K562 (cell line): Measurements from ENCODE around the gene TNFSF4. TPM values are rescaled to one million over a fixed set of nuclear protein-coding genes. Genes with fewer than 3 reads are reported as not detected.

Experiments
- ATAC-seq: fragments of 200-7000 bp; cut with Tn5 transposase; 3 replicates; pipeline ENCODE4 v1.9.1; 2020; ENCODE audit warnings: moderate library complexity
- BruUV-seq: library from RNA; stranded (reverse); fragments of 400-500 nt; replicated peaks from 2 replicates; lab custom pipeline; 2021; lab: Mats Ljungman, UMichigan
- CTCF ChIA-PET: fragments of 300-600 bp; formaldehyde crosslinking; extraction: SDS; loops from one replicate; lab custom pipeline; 2021; ENCODE audit warnings: low intra/inter-chr PET ratio; lab: Yijun Ruan, JAX
- POLR2A ChIA-PET: fragments of 300-600, 350-650 bp; sonication (Branson Sonifier 250); formaldehyde crosslinking; extraction: SDS; loops from one replicate; lab custom pipeline; 2021; ENCODE audit warnings: antibody characterized with exemption, inconsistent platforms; lab: Yijun Ruan, JAX
- DNase-seq, 4 experiments: peaks; one replicate each; pipeline versions ENCODE4 v3.0.0 to v3.0.0-alpha.2; 2011 to 2018; ENCODE audit warnings: low spot score in 3 of 4, mixed read lengths in 3 of 4; ENCODE audit errors: extremely low read depth in 1 of 4
- FAIRE-seq: peaks from 2 replicates; lab custom pipeline; 2011; peaks lifted over from hg19 to GRCh38; lab: Jason Lieb, UNC
- H2AFZ ChIP-seq: 2 replicates; pipeline ENCODE4 v1.6.0; 2011; ENCODE audit warnings: low read depth, low read length, control low read depth, inconsistent platforms
- H3K27ac ChIP-seq: fragments of 200-600 bp; 3 replicates; pipeline ENCODE4 v1.8.0; 2011; ENCODE audit warnings: low read depth, mild to moderate bottlenecking, control low read depth, inconsistent platforms, low read length, moderate library complexity, mixed read lengths; ENCODE audit errors: extremely low read depth
- H3K27me3 ChIP-seq, 2 experiments: fragments of 300-600 bp in 1 of 2; 2 replicates in 1 of 2; 3 replicates in 1 of 2; pipeline versions ENCODE4 v1.6.0 to v1.8.0; 2011; ENCODE audit warnings: inconsistent platforms in 2 of 2, low read length in 2 of 2, mild to moderate bottlenecking in 1 of 2, mixed read lengths in 1 of 2, moderate library complexity in 1 of 2; ENCODE audit not compliant: control insufficient read depth in 2 of 2, insufficient read depth in 2 of 2
- H3K36me3 ChIP-seq: fragments of 300-600 bp; 3 replicates; pipeline ENCODE4 v1.8.0; 2011; ENCODE audit warnings: mild to moderate bottlenecking, low read length, inconsistent platforms; ENCODE audit not compliant: control insufficient read depth, insufficient read depth
- H3K4me1 ChIP-seq, 2 experiments: fragments of 200-600 bp in 1 of 2; replicated peaks in 1 of 2; 2 replicates in 1 of 2; 3 replicates in 1 of 2; pipeline versions ENCODE4 v1.5.1 to v1.8.0; 2011; ENCODE audit warnings: inconsistent platforms in 2 of 2, low read length in 2 of 2, mild to moderate bottlenecking in 1 of 2, mixed read lengths in 1 of 2, moderate library complexity in 1 of 2; ENCODE audit not compliant: control insufficient read depth in 2 of 2, insufficient read depth in 2 of 2
- H3K4me2 ChIP-seq: 2 replicates; pipeline ENCODE4 v1.6.1; 2011; ENCODE audit warnings: low read length, control low read depth, inconsistent platforms, mixed read lengths; ENCODE audit not compliant: insufficient read depth
- H3K4me3 ChIP-seq: fragments of 200-600 bp; sonication (generic), shearing (Covaris generic); 2 replicates; pipeline ENCODE4 v1.5.1; 2016; ENCODE audit warnings: control low read depth, inconsistent platforms
- H3K79me2 ChIP-seq: fragments of 200-600 bp; 3 replicates; pipeline ENCODE4 v1.8.0; 2011; ENCODE audit warnings: low read length, inconsistent platforms; ENCODE audit not compliant: control insufficient read depth, insufficient read depth
- H3K9ac ChIP-seq, 2 experiments: 2 replicates each; pipeline versions ENCODE4 v1.6.0 to v1.6.1; 2011; ENCODE audit warnings: low read depth in 2 of 2, low read length in 2 of 2, control low read depth in 1 of 2, inconsistent platforms in 1 of 2, mild to moderate bottlenecking in 1 of 2, mixed read lengths in 1 of 2; ENCODE audit not compliant: insufficient read depth in 1 of 2
- H3K9me1 ChIP-seq: one replicate; pipeline ENCODE4 v1.6.0; 2011; ENCODE audit warnings: inconsistent platforms, mild to moderate bottlenecking, low read length, moderate library complexity; ENCODE audit not compliant: control insufficient read depth, insufficient read depth
- H3K9me3 ChIP-seq: replicated peaks from 2 replicates; pipeline ENCODE4 v1.5.1; 2011; ENCODE audit warnings: low read depth, low read length, inconsistent platforms; ENCODE audit not compliant: control insufficient read depth, insufficient read depth
- H4K20me1 ChIP-seq: replicated peaks from 2 replicates; pipeline ENCODE4 v1.6.1; 2011; ENCODE audit warnings: low read length, inconsistent platforms, mixed read lengths; ENCODE audit not compliant: control insufficient read depth, insufficient read depth
- ARID3A ChIP-seq: IDR thresholded peaks from 2 replicates; pipeline ENCODE4 v1.6.1; 2012; ENCODE audit warnings: low read depth, low read length, improper control_type of control experiment, borderline replicate concordance
- ARID3B ChIP-seq: fragments of 250-450 bp; sonication (Bioruptor Pico); IDR thresholded peaks from 2 replicates; pipeline ENCODE4 v1.4.0; 2020; ENCODE audit warnings: borderline replicate concordance
- DEAF1 ChIP-seq: fragments of 450-650 bp; formaldehyde crosslinking; IDR thresholded peaks from 2 replicates; pipeline ENCODE4 v1.4.0; 2020; ENCODE audit warnings: mild to moderate bottlenecking, moderate library complexity
- KHSRP ChIP-seq: fragments of 450-650 bp; IDR thresholded peaks from 2 replicates; pipeline ENCODE4 v1.6.1; 2017
- ZNF217 ChIP-seq: sonication (generic); formaldehyde crosslinking; IDR thresholded peaks from 2 replicates; pipeline ENCODE4 v1.8.0; 2022; ENCODE audit warnings: mild to moderate bottlenecking, missing genetic modification reagents
- WGBS: fragments of 100-300 bp; shearing (Covaris generic); methylation state at CpG from one replicate; pipeline ENCODE4 v1.1.6; 2016; ENCODE audit warnings: low coverage, mixed read lengths; ENCODE audit not compliant: insufficient coverage; ENCODE audit errors: missing lambda C conversion rate; 5-methylcytosine and 5-hydroxymethylcytosine counted together
- in situ Hi-C: fragments of 300-500 bp; cut with MboI; formaldehyde crosslinking; loops from 4 replicates; pipeline ENCODE4 v1.15.0; 2018; ENCODE audit warnings: inconsistent platforms, mixed read lengths
- intact Hi-C: fragments of 100-400 bp; cut with micrococcal nuclease; formaldehyde crosslinking; loops from 2 replicates; pipeline ENCODE4 v1.14.2; 2022
- polyA plus RNA-seq, 8 experiments: library from polyadenylated mRNA; depleted of rRNA in 4 of 8; stranded (reverse) in 5 of 8; unstranded in 3 of 8; fragments of >200 nt; fragmentation: Nextera tagmentation in 2 of 8; fragmentation: Illumina TruSeq in 1 of 8; extraction: Ambion mirVana in 2 of 8; extraction: Trizol in 1 of 8; gene quantifications; 2 replicates each; pipeline versions ENCODE4 v1.2.1 to v1.2.3, GENCODE V29; 2011 to 2014; ENCODE audit warnings: inconsistent platforms in 1 of 8, missing spikeins in 1 of 8
- total RNA-seq, 7 experiments: library from RNA; depleted of rRNA in 6 of 7; stranded (reverse); fragments of >200 nt in 6 of 7; fragmentation: Illumina TruSeq in 2 of 7; extraction: Trizol in 2 of 7; gene quantifications; 2 replicates each; pipeline versions ENCODE4 v1.2.1 to v1.2.3, GENCODE V29; 2011 to 2021; ENCODE audit warnings: low replicate concordance in 1 of 7
- TF ChIP-seq, protein P1 (sequence below): fragments of 450-650 bp; formaldehyde crosslinking; conservative IDR thresholded peaks from 2 replicates; pipeline ENCODE4 v1.4.0; 2022; ENCODE audit warnings: mild to moderate bottlenecking, missing genetic modification characterization
- TF ChIP-seq, protein P2 (sequence below): fragments of 450-650 bp; IDR thresholded peaks from 2 replicates; pipeline ENCODE4 v1.6.1; 2016

Gene TNFSF4
- total and polyA plus RNA-seq, 9 of the 15 experiments (the other 6 are each of a cell fraction or from before 2014, with no cell fraction given): 0.08 to 0.23 (median 0.15) TPM; not detected in 1

DNA sequence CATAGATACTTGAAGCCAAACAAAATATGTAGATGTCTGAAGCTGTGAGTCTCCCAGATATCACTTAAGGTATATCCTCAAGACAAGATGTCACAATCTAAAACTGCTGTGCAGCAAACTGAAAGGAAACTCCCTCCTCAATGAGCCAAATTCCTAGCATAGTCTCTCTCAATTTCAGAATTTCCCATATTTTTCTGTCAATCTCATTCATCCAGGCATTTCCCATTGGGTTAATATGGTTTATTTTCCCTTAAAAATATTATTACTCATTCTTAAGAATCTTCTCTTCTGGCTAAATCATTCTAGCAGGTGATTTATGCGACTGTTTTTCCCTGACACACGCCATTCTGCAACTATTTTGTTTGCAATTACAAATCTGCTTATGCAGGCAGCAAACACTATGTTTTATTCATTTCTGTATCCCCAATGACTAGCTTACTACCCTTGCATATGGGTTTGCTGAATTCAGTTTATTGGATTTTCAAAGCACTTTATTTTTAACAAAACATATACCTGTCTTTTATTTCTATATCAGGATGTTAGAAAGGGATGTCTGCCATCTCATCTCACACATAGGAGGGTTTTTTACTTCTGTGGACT is 69.9 kb downstream of the TNFSF4 start:
- in situ Hi-C loops (no loop called here), intact Hi-C loops (no loop called here)
- H3K9ac ChIP-seq: no peak overlapping the region
- H3K36me3 ChIP-seq: no peaks in the 10 kb centered on the region
- H2AFZ ChIP-seq: no peak overlapping the region
- ChIA-PET CTCF (no interaction called here), POLR2A (interaction anchor here (0.6 kb wide), 1 partner anchor 1523 kb away, joined by 3 read pairs; no protein-coding TSS in a partner anchor)
- FAIRE-seq (no peak), ATAC-seq (no peak), DNase-seq (no peak)
- no TSS peak for BruUV-seq
- TF ChIP-seq, protein P1, sequence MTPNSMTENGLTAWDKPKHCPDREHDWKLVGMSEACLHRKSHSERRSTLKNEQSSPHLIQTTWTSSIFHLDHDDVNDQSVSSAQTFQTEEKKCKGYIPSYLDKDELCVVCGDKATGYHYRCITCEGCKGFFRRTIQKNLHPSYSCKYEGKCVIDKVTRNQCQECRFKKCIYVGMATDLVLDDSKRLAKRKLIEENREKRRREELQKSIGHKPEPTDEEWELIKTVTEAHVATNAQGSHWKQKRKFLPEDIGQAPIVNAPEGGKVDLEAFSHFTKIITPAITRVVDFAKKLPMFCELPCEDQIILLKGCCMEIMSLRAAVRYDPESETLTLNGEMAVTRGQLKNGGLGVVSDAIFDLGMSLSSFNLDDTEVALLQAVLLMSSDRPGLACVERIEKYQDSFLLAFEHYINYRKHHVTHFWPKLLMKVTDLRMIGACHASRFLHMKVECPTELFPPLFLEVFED (CRISPR knock-in tag): no peak
- H3K27ac ChIP-seq: no peak overlapping the region
- H3K79me2 ChIP-seq: no peaks in the 10 kb centered on the region
- WGBS: 3% methylated on average over 2 of the region's 2 CpGs
- no peaks in the 10 kb centered on the region for H3K9me1 ChIP-seq
- H4K20me1 ChIP-seq: no peaks in the 10 kb centered on the region
- H3K27me3 ChIP-seq: peaks cover 0 to 19% of the 10 kb centered on the region in 2 experiments; a peak in 2 of 5 replicates
- H3K9me3 ChIP-seq: no peaks in the 10 kb centered on the region
- no peak overlapping the region for H3K4me3 ChIP-seq
- no peak overlapping the region for H3K4me2 ChIP-seq
- H3K4me1 ChIP-seq: no peaks in the 10 kb centered on the region

DNA sequence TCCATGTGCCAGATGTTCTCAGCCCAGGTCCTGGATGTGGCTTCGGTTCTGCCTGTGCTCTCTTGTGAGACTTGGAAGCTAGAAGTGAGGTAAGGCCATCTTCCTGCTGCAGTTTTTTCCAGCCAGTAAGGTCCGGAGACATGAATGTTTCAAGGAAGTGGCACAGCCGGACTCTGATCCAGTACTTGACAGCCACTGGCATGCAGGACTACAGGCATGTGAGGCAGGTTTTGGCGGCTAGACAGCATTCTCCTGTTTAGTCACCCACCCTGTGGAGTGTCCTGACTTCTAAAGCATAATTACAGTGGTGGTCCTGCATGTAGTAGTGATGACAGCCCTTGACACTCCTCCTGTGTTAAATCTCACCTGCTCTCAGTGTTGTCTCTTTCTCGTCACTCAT is 72.3 kb downstream of the TNFSF4 start:
- Histone ChIP-seq H3K36me3 (no peaks in the 10 kb centered on the region), H4K20me1 (no peaks in the 10 kb centered on the region), H3K4me1 (no peaks in the 10 kb centered on the region), H3K4me2 (no peak overlapping the region), H3K9me1 (no peaks in the 10 kb centered on the region), H2AFZ (no peak overlapping the region), H3K4me3 (no peak overlapping the region), H3K27ac (no peak overlapping the region), H3K79me2 (no peaks in the 10 kb centered on the region), H3K9ac (no peak overlapping the region), H3K27me3 (peaks cover 0 to 7% of the 10 kb centered on the region in 2 experiments; a peak in 2 of 5 replicates), H3K9me3 (no peaks in the 10 kb centered on the region)
- CTCF ChIA-PET: no interaction called here
- 2% methylated on average over 5 of the region's 5 CpGs for WGBS
- no peak for ATAC-seq
- DNase-seq: no peak
- no TSS peak for BruUV-seq
- POLR2A ChIA-PET: no interaction called here
- intact Hi-C loops: no loop called here
- in situ Hi-C loops: no loop called here
- no peak for FAIRE-seq
- TF ChIP-seq ARID3A: no peak
- no peak for TF ChIP-seq ARID3B (CRISPR knock-in tag)
- TF ChIP-seq ZNF217 (CRISPR knock-in tag): no peak
- TF ChIP-seq DEAF1: no peak
- no peak for TF ChIP-seq KHSRP
- TF ChIP-seq, protein P2, sequence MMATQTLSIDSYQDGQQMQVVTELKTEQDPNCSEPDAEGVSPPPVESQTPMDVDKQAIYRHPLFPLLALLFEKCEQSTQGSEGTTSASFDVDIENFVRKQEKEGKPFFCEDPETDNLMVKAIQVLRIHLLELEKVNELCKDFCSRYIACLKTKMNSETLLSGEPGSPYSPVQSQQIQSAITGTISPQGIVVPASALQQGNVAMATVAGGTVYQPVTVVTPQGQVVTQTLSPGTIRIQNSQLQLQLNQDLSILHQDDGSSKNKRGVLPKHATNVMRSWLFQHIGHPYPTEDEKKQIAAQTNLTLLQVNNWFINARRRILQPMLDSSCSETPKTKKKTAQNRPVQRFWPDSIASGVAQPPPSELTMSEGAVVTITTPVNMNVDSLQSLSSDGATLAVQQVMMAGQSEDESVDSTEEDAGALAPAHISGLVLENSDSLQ: no peak
